AG04450 (cell line): ENCODE results near the gene VTN. TPM values are rescaled to one million over a fixed set of nuclear protein-coding genes. Genes with fewer than 3 reads are reported as not detected.

ENCODE experiments used
- CTCF ChIA-PET: fragments of 300-600, 350-600 bp; formaldehyde crosslinking; extraction: SDS; loops from one replicate; lab custom pipeline; 2022; ENCODE audit warnings: antibody characterized with exemption, inconsistent platforms; lab: Charles Lee
- POLR2A ChIA-PET: fragments of 350-600 bp; formaldehyde crosslinking; extraction: SDS; loops from one replicate; lab custom pipeline; 2021; ENCODE audit warnings: antibody characterized with exemption, inconsistent platforms; lab: Yijun Ruan, JAX
- DNase-seq: peaks from one replicate; pipeline ENCODE4 v3.0.0-alpha.2; 2011; ENCODE audit warnings: low read depth, low spot score
- H3K27ac ChIP-seq: one replicate; pipeline ENCODE4 v1.5.1; 2012; ENCODE audit warnings: low read depth, low read length, control low read depth
- H3K27me3 ChIP-seq: one replicate; pipeline ENCODE4 v1.6.0; 2012; ENCODE audit warnings: low read length; ENCODE audit not compliant: control insufficient read depth, insufficient read depth
- H3K4me3 ChIP-seq: 2 replicates; pipeline ENCODE4 v1.5.1; 2011; ENCODE audit warnings: mild to moderate bottlenecking, low read depth, low read length, control low read depth
- H3K9me3 ChIP-seq: 2 replicates; pipeline ENCODE4 v1.5.1; 2012; ENCODE audit warnings: low read length; ENCODE audit not compliant: control insufficient read depth, insufficient read depth
- CTCF ChIP-seq: IDR thresholded peaks from 2 replicates; pipeline ENCODE4 v1.5.1; 2011; ENCODE audit warnings: low read depth, low read length, control low read depth, inconsistent platforms
- polyA plus RNA-seq: library from polyadenylated mRNA; depleted of rRNA; stranded (reverse); fragments of >200 nt; gene quantifications from 2 replicates; pipeline ENCODE4 v1.2.3, GENCODE V29; 2011

The VTN gene
- polyA plus RNA-seq, 1 experiment = 0.53 TPM

DNA sequence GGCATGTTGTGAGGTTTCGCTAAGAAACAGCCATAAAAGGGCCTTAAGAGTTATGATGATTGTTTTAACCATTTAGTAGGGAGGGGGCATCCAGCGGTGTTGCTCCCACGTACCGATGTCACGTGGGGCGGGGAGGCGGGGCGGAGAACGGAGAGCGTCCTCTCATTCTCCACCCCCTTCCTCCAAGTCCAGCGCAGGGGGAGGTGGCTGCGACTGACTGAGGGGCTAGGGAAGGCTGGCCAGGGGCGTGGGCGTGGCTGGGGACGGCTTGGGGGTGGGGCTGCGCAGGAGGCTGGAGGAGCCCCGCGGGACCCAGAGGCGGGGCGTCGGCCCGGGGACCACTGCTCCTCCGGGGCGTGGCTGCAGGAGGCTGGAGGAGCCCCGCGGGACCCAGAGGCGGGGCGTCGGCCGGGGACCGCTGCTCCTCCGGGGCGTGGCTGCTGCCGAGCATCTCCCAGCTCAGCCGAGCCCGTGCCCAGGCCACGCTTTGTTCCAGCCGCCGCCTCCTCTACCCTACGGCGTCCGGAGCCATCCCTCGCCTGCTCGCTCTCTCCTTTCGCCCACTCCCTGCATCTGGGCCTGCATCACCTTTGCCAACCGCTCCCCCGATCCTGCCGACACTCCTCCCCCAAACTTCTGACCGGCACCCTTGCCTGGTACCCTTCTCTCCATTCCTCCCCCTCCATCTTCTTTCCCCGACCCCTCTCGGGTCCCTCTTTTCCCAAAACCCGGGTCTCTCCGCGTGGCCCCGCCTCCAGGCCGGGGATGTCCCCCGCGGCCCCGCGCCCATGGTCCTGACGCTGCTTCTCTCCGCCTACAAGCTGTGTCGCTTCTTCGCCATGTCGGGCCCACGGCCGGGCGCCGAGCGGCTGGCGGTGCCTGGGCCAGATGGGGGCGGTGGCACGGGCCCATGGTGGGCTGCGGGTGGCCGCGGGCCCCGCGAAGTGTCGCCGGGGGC lies 1.4 kb upstream of the VTN start, which contains the start of gene SARM1:
TSS of gene SARM1 (plus strand) at position 450 of the 958 bp plus-strand sequence. CDS start at position 789, 339 bp downstream.
- ChIA-PET POLR2A (interaction anchor here (0.6 to 3.8 kb wide), 5 partner anchors 14 to 333 kb away, joined by 3 to 17 read pairs (median 3); partner anchors contain the start of genes IFT20, POLDIP2 and TNFAIP1), CTCF (interaction anchor here (0.6 kb wide), 1 partner anchor 45 kb away, joined by 3 read pairs; no protein-coding TSS in a partner anchor)
- no peak for TF ChIP-seq CTCF
- DNase-seq = peak; percentile 76
- Histone ChIP-seq H3K4me3 (peak within 1 kb of the TSS; percentile 69), H3K27me3 (no peaks in the 10 kb centered on the region), H3K9me3 (no peaks in the 10 kb centered on the region; the same call in 1 of the 2 replicates), H3K27ac (peak within 1 kb of the TSS; percentile 0)

DNA sequence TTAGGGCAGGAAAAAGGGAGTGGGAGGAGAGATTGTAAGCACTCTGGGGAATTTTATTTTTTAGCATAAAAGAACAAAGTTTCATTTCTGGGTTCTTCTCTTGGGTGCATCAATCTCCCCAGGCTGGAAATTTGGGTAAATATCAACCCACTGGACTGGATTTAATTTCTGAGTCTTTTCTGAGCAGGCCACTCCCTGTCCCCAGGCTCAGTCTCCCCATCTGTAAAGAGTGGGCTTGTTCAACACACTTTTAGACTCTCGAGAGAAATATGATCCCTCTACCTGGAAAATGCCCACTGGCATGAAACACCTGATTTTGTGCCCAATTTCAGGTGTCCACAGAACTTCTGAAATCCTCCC lies 617 bp upstream of the VTN start:
- no peak for DNase-seq
- ChIA-PET CTCF (interaction anchor here (0.6 to 1.4 kb wide), 2 partner anchors 46 to 167 kb away, joined by 3 to 4 read pairs; no protein-coding TSS in a partner anchor), POLR2A (interaction anchor here (1.7 to 3.8 kb wide), 2 partner anchors 13 to 35 kb away, joined by 7 to 17 read pairs; partner anchors contain the start of genes IFT20, POLDIP2 and TNFAIP1)
- Histone ChIP-seq H3K27ac (peak overlapping the region; percentile 0), H3K27me3 (no peaks in the 10 kb centered on the region), H3K9me3 (no peaks in the 10 kb centered on the region; the same call in 1 of the 2 replicates), H3K4me3 (no peak overlapping the region)
- TF ChIP-seq CTCF = no peak

DNA sequence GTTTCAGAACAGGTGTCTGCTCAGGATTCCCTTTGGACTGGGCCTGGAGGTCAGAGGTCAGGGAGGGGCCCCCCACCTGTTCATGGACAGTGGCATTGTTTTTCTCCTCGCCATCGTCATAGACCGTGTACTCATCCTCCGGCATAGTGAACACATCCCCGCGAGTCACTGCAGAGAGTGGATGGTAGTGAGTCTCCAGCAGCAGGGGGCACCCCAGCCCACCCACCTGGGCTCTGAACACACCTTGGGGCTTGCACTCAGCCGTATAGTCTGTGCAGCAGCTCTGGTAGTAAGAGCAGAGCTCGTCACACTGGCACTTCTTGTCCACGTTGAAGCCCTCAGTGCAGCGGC lies 448 bp downstream of the VTN start:
- CTCF ChIA-PET = interaction anchor here (1.4 kb wide), 1 partner anchor 47 kb away, joined by 4 read pairs; no protein-coding TSS in a partner anchor
- H3K9me3 ChIP-seq = no peaks in the 10 kb centered on the region; the same call in 1 of the 2 replicates
- H3K27me3 ChIP-seq = no peaks in the 10 kb centered on the region
- H3K27ac ChIP-seq = no peak overlapping the region
- H3K4me3 ChIP-seq = no peak overlapping the region
- POLR2A ChIA-PET = interaction anchor here (0.7 to 3.8 kb wide), 2 partner anchors 12 to 34 kb away, joined by 4 to 17 read pairs; partner anchors contain the start of genes IFT20, POLDIP2 and TNFAIP1
- no peak for DNase-seq
- no peak for TF ChIP-seq CTCF

GRCh38 chr17:28368915-28369683 lies 1.0 kb downstream of the VTN start:
- no peak for TF ChIP-seq CTCF
- H3K4me3 ChIP-seq = no peak overlapping the region
- CTCF ChIA-PET = interaction anchor here (0.5 to 0.7 kb wide), 2 partner anchors 8 to 111 kb away, joined by 3 to 4 read pairs; no protein-coding TSS in a partner anchor
- no peak for DNase-seq
- H3K27ac ChIP-seq = no peak overlapping the region
- H3K9me3 ChIP-seq = no peaks in the 10 kb centered on the region; the same call in 1 of the 2 replicates
- H3K27me3 ChIP-seq = no peaks in the 10 kb centered on the region
- POLR2A ChIA-PET = interaction anchor here (3.8 kb wide), 1 partner anchor 11 kb away, joined by 17 read pairs; the partner anchor contains the start of gene POLDIP2
